Stimulated activated CD8-positive, alpha-beta memory T cell treated with anti-CD3 and anti-CD28 coated beads, Interleukin-4, amount 100 ng/mL, for 48 hours (primary cell): ENCODE results near the gene MAN1A1.
"Not testable (repeated sequence)": the region's sequence is repeated elsewhere in the genome, so short reads cannot be mapped to it uniquely, and the experiment has no call there.

Experiments used
- DNase-seq: peaks from one replicate; pipeline ENCODE4 v3.0.0-alpha.2; 2020

MAN1A1 gene

DNA sequence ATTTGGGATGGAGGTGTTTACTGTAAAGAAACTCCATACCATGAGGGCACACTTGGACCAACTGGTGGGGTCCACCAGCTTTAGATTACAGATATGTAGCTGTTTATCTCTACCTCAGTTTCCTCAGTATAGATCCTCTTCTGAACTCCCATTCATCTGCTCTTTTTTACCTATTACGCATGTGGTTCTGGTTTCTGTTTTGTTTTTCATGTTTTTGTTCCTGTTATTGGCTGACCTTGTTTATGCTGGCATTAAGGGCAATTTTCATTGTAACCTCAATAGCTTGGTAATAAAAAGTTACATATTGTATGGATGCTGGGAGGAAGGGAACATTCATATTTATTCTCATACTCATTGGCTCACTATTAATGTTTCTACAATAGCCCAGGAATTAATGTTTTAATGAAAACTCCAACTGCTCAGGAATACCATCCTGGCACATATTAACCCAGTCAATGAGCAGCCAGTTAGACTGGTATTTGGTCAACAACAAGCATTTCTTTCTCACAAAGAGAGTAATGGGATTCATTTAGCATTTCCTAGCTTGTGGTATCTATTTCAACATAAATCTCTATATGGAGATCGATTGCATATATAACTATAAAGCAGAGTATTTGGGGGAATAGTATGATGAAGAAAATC lies 187.3 kb downstream of the MAN1A1 start:
- no peak for DNase-seq

- DNase-seq = no peak
Measured at GRCh38 chr6:119161438-119161837, 188.1 kb downstream of the MAN1A1 start.

DNA sequence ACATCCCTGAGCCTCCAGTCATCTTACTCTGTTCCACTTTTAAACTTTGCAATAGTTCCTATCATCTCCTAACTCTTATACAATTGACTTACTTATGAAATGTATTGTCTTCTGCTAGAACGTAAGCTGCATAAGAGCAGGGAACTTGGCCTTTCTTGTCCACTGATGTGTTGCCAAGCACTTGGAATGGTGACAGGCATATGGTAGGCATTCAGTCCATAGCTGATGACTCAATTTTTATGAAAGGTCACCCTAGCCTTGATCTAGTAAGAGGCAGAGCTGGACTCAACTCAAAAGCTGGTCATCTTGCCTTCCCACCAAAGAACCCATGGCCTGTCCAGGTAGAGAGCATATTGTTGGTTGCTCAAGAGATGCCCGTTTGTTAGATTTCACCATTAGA lies 188.7 kb downstream of the MAN1A1 start:
- no peak for DNase-seq

DNA sequence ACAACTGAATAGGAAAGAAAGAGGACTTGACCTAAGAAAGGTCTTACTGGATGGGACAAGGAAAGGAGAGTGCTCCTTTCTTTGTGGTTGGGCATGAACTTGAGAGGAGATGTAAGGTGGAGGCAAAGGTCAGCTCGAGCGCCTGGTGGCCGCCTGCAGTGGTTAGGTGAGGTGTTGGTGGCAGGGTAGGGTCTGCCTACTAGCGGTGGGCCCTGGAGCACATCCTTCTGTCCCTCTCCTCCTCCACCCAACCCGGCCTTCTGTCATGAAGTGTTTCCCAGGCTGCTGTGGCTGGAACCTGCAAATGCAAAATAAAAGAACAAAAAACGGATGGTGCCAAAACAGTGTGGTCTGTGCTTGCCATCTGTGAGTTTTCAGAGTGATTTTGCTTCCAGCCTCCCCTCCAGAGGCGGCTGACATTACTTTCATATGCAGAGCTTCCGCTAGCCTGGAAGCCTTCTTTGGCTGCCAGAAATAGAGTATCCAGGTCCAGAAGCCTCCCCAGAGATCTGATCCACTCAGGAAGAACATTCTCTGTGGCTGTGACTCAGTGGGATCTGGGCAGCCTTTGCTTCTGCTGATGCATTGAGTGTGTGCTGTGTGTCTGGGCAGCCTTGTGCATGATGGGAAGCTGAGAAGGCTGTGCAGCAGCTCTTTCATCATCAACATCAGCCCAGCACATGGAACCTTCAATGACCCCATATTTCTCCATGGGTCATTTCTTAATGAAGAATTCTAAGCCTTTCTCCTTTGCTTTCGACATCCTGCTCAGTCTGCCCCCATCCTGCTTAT lies 191.3 kb downstream of the MAN1A1 start:
- DNase-seq = no peak

GRCh38 chr6:119157506-119157815 lies 192.1 kb downstream of the MAN1A1 start:
- no peak for DNase-seq

DNA sequence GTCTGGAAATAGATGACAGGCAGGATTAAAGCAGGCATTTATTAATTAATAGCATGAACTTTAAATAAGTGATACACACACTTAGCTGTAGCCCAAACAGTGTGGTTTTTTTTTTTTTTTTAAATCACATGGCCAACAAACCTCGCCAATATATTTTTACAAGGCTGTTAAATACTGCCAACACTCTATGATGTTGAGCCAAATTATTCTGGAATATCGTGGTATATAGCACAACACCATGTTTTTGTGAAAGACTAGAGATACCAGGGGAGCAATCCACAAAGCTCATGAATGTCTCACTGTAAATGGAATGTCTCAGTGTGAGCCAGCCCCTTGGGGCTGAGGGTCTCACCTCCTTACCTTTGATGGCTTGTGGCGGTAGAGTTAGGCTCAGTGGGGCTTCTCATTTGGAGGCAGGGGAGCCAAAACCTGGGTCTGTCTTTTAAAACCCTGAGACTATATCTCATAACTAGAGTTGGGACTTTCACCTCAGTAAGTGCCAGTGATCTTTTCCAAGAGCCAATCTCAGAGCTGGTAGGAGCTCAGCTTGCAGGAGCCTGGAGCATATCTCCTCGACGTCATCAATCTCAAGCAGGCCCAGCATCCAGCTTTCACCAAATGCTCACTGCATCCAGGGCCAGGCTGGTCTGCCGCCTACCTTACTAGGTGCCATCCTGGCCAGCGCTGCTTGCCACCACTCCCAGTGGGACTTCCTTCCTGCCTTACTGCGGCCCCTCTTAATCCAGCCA lies 192.6 kb downstream of the MAN1A1 start:
- DNase-seq = no peak

- DNase-seq = not testable (repeated sequence)
Measured at GRCh38 chr6:119156082-119156481, 193.5 kb downstream of the MAN1A1 start.

DNA sequence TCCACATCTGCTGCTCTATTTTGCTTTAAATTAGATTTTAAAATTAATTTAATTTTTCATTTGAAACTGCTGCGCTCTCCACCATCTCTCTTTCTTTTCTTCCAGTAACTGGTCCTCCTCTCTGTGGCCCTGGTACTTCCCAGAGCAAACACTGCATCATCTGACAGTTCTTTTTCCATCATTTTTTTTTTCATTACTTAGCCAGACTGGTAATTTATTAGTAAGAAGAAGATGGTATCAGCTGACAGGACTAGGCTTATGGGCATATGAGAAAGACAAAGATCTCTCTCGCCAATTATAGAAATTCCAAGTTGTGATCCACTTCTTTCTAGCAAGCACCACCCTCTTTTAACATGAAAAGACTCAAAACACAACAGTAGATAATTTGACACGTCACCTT lies 197.4 kb downstream of the MAN1A1 start:
- DNase-seq = no peak

GRCh38 chr6:119148825-119149525 lies 200.6 kb downstream of the MAN1A1 start:
- DNase-seq = no peak

GRCh38 chr6:119148098-119148824 lies 201.3 kb downstream of the MAN1A1 start:
- DNase-seq = no peak

GRCh38 chr6:119147101-119148053 lies 202.2 kb downstream of the MAN1A1 start:
- DNase-seq = peak; percentile 76

DNA sequence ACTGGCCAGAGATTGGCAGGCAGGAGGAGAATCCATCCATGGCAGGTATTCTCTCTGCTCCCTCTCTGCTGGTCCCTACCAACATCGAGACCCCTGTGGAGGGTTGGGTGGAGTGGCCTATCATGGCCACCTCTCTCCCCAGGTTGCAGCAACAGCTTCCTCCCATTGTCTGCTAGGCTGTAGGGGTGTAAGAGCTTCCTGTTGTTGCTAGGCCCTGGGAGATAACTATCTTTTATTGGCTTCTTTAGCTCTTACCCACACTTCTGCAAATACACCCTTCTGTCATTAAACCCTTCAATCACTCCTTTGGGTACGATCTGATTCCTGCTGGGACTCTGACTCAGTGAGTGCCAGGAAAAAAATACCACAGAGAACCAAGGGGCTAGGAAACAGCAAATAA lies 204.4 kb downstream of the MAN1A1 start:
- DNase-seq = no peak

- no peak for DNase-seq
Measured at GRCh38 chr6:119142637-119143036, 206.9 kb downstream of the MAN1A1 start.

DNA sequence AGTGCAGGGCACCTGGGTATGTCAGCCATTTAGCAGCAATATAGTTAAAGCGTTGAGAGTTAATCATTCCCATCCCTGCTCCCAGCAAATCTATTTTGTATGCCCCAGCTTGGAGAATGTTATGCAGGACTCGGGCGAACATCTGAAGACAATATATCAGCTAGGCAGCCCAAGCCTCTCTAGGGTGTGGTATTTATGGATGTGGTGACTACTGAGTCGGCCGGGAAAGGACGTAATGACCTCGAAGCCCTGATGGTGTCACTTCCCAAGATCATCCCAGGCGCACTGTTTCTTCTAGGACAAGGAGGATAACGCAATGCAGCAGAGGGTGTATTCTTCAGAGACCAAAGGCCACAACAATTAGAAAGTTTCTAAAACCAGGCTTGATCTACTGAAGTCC lies 207.5 kb downstream of the MAN1A1 start:
- DNase-seq = no peak

- DNase-seq = no peak
Measured at GRCh38 chr6:119140196-119141140, 209.1 kb downstream of the MAN1A1 start.

DNA sequence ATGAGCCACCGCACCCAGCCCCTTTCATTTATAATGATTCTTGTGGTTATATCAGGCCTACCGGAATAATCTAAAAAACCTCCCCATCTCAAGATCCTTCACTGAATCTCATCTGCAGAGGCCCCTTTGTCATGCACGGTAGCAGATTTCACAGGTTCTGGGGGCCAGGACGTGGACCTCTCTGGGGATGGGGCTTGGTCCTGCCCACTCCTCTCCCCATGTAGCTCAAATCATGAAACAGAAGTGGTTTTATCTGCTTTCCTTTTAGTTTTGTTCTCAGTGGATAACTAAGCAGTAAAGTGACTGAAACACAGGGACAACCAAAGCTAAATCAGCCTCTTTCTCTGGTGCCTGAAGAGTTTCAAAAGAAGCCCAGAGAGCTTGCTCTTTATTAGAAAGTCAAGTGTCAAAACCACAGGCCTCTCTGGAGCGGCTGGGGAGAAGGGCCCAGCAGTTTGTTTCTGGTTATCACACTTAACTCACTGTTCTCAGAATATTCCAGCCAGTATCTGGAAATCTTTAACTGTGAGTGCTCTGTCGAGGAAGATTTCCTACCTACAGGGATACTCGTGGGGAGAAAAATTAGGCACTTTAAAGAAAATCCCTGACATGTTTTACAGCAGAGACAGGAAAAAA lies 210.5 kb downstream of the MAN1A1 start:
- DNase-seq = peak; percentile 38

- DNase-seq = no peak
Measured at GRCh38 chr6:119137194-119138072, 212.1 kb downstream of the MAN1A1 start.

- no peak for DNase-seq
Measured at GRCh38 chr6:119134752-119135151, 214.8 kb downstream of the MAN1A1 start.

- no peak for DNase-seq
Measured at GRCh38 chr6:119133400-119133799, 216.2 kb downstream of the MAN1A1 start.
